ENCODE data around the gene AGER.
"Not testable (repeated sequence)": the region's sequence is repeated elsewhere in the genome, so short reads cannot be mapped to it uniquely, and the experiment has no call there.

The AGER gene

GRCh38 chr6:32184084-32184640 lies at the start of gene AGER:
TSS of gene AGER (minus strand) at chr6:32184253. CDS start at chr6:32184222, 31 bp downstream.
- no peak for FAIRE-seq

- no peak for FAIRE-seq
Measured at GRCh38 chr6:32226434-32226833, 42.4 kb upstream of the AGER start.

- FAIRE-seq = no peak
Measured at GRCh38 chr6:32224696-32225095, 40.6 kb upstream of the AGER start.

- FAIRE-seq = no peak
Measured at GRCh38 chr6:32223258-32224235, 39.5 kb upstream of the AGER start, which contains the start of gene NOTCH4. TSS of gene NOTCH4 (minus strand) at chr6:32224067. CDS start at chr6:32223928, 139 bp downstream.

- FAIRE-seq = no peak
Measured at GRCh38 chr6:32222333-32223230, 38.5 kb upstream of the AGER start.

GRCh38 chr6:32220021-32220420 lies 36.0 kb upstream of the AGER start:
- no peak for FAIRE-seq

- no peak for FAIRE-seq
Measured at GRCh38 chr6:32218167-32218566, 34.1 kb upstream of the AGER start.

- FAIRE-seq = no peak
Measured at GRCh38 chr6:32216998-32217397, 32.9 kb upstream of the AGER start.

- no peak for FAIRE-seq
Measured at GRCh38 chr6:32216285-32216684, 32.2 kb upstream of the AGER start.

- no peak for FAIRE-seq
Measured at GRCh38 chr6:32215617-32216016, 31.6 kb upstream of the AGER start.

GRCh38 chr6:32214126-32214525 lies 30.1 kb upstream of the AGER start:
- FAIRE-seq = no peak

- no peak for FAIRE-seq
Measured at GRCh38 chr6:32213649-32214048, 29.6 kb upstream of the AGER start.

GRCh38 chr6:32212076-32212760 lies 28.2 kb upstream of the AGER start:
- no peak for FAIRE-seq

- FAIRE-seq = not testable (repeated sequence)
Measured at GRCh38 chr6:32211432-32211831, 27.4 kb upstream of the AGER start.

- no peak for FAIRE-seq
Measured at GRCh38 chr6:32210191-32210601, 26.1 kb upstream of the AGER start.

GRCh38 chr6:32208996-32209395 lies 24.9 kb upstream of the AGER start:
- FAIRE-seq = no peak

- no peak for FAIRE-seq
Measured at GRCh38 chr6:32204268-32204715, 20.2 kb upstream of the AGER start.

GRCh38 chr6:32203426-32204267 lies 19.6 kb upstream of the AGER start:
- no peak for FAIRE-seq

GRCh38 chr6:32202186-32202585 lies 18.1 kb upstream of the AGER start:
- no peak for FAIRE-seq

GRCh38 chr6:32200711-32201475 lies 16.8 kb upstream of the AGER start:
- FAIRE-seq = no peak
